Sciatic nerve (tissue), 2 donors: Measurements from ENCODE around the gene SERPINA1. TPM values are rescaled to one million over a fixed set of nuclear protein-coding genes. Genes with fewer than 3 reads are reported as not detected.

ENCODE experiments used
- ATAC-seq: fragments of 200-7000 bp; cut with Tn5 transposase; one replicate; pipeline ENCODE4 v1.9.1; 2020; ENCODE audit warnings: mild to moderate bottlenecking, moderate library complexity
- DNase-seq: peaks from one replicate; pipeline ENCODE4 v3.0.0-alpha.2; 2020; ENCODE audit warnings: low spot score
- intact Hi-C: fragments of 100-400 bp; cut with DNase I; formaldehyde crosslinking; loops from one replicate; pipeline ENCODE4 v1.14.2; 2022
- total RNA-seq: library from RNA; stranded (reverse); fragmentation: NEBNext Ultra II Directional; extraction: Animal tissue kit (Norgen Biotek cat#: 25700); gene quantifications from one replicate; pipeline ENCODE4 v1.2.1, GENCODE V29; 2021
- donor health status: DM: no; HTN: no; CAD: no.
- donor health status: DM: no; HTN: no; CAD: no.

SERPINA1 gene
- total RNA-seq, 1 donor from 2014 or later, result 28.5 TPM

GRCh38 chr14:94400422-94400841 lies 12.0 kb upstream of the SERPINA1 start:
- intact Hi-C loops, result no loop called here
- no peak for DNase-seq
- ATAC-seq, result no peak

DNA sequence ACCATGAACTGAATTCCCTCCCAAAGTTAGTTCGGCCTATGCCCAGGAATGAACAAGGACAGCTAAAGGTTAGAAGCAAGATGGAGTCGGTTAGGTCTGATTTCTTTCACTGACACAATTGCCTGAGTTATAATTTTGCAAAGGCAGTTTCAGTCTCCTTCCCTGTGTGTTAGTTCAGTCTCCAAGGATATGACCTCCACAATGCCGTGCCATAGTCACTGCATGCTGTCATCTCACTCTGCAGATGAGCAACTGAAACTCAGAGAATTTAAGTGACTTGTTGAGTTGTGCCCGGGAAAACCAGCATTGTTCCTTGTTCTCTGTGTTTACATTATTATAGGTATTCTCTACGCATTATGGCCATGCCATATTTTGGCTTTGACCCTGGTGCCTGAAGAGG lies 10.1 kb upstream of the SERPINA1 start:
- intact Hi-C loops, result no loop called here
- ATAC-seq (no peak), DNase-seq (no peak)

DNA sequence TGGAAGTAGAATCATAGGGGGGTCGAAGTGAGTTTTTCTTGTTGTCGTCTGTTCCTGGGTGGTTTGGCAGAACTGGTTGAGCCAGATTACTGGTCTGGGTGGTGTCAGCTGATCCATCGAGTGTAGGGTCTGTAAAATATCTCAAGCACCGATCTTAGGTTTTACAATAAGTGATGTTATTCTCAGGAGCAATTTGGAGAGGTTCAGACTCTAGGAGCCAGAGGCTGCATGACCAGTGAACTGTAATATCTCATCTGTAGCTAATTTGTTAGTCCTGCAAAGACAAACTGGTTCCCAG lies 9.7 kb upstream of the SERPINA1 start:
- DNase-seq (no peak), ATAC-seq (no peak)
- intact Hi-C loops, result no loop called here

GRCh38 chr14:94397289-94398181 lies 9.1 kb upstream of the SERPINA1 start:
- intact Hi-C loops, result no loop called here
- ATAC-seq (no peak), DNase-seq (no peak)

DNA sequence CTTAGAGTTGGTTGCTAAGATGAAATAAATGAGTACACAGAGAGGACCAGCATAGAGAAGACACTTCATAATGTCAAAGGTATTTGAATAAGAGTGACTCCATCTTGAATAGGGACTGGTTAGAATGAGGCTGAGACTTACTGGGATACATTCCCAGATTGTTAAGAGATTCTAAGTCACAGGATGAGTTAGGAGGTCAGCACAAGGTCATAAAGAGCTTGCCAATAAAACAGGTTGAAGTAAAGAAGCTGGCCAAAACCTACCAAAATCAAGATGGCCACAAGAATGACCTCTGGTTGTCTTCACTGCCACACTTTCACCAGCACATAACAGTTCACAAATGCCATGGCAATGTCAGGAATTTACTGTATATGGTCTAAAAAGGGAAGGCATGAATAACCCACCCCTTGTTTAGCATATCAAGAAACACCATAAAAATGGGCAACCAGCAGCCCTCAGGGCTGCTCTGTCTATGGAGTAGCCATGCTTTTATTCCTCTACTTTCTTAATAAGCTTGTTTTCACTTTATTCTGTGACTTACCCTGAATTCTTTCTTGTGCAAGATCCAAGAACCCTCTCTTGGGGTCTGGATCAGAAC lies 8.3 kb upstream of the SERPINA1 start:
- DNase-seq (no peak), ATAC-seq (no peak)
- intact Hi-C loops, result no loop called here

- DNase-seq (no peak), ATAC-seq (peak; percentile 55)
- intact Hi-C loops, result loop anchor here (1.0 kb wide), 1 partner anchor 20 kb away; no protein-coding TSS in a partner anchor
Observed at GRCh38 chr14:94395888-94396574, 7.6 kb upstream of the SERPINA1 start.

DNA sequence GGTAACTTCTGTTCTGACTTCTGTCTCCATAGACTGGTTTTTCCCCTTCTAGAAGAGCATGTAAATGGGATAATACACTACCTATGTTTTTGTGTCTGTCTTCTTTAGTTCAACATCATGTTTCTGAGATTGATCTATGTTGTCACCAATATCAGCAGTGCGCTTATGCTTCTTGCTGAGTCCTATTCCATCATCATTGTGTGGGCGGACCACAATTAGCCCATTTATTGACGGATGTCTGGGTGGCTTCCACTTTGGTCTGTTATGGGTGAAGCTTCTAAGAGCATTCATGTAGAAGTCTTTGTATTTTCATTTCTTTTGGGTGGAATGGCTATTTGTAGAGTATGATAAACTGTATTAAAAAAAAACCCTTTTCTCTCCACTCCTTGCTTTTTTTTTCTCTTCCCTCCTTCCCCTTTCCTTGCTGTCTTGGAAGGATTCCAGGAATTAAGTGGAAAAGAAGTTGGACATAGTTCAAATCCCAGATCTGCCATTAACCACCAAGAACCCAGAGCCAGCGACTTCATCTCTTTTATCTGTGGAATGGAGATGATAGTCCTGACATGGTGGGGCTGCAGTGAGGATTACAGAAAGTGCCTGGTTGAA lies 7.0 kb upstream of the SERPINA1 start:
- DNase-seq (no peak), ATAC-seq (peak; percentile 21)
- intact Hi-C loops, result loop anchor here (1.0 kb wide), 1 partner anchor 19 kb away; no protein-coding TSS in a partner anchor

GRCh38 chr14:94394581-94395207 lies 6.3 kb upstream of the SERPINA1 start:
- intact Hi-C loops, result loop anchor here (1.0 kb wide), 1 partner anchor 18 kb away; no protein-coding TSS in a partner anchor
- peak; percentile 85 for ATAC-seq

GRCh38 chr14:94394025-94394493 lies 5.7 kb upstream of the SERPINA1 start:
- intact Hi-C loops, result no loop called here

More at GRCh38 chr14:94394581-94395207, 6.3 kb upstream of the SERPINA1 start:
- DNase-seq, result no peak

GRCh38 chr14:94393474-94393873 lies 5.1 kb upstream of the SERPINA1 start:
- DNase-seq (no peak), ATAC-seq (no peak)
- intact Hi-C loops, result no loop called here

More at GRCh38 chr14:94394025-94394493, 5.7 kb upstream of the SERPINA1 start:
- no peak for DNase-seq
- ATAC-seq, result no peak

- intact Hi-C loops, result no loop called here
- DNase-seq (no peak), ATAC-seq (peak; percentile 34)
Observed at GRCh38 chr14:94392510-94392935, 4.1 kb upstream of the SERPINA1 start.

GRCh38 chr14:94391281-94391975 lies 3.0 kb upstream of the SERPINA1 start:
- intact Hi-C loops, result no loop called here
- DNase-seq (no peak), ATAC-seq (no peak)

DNA sequence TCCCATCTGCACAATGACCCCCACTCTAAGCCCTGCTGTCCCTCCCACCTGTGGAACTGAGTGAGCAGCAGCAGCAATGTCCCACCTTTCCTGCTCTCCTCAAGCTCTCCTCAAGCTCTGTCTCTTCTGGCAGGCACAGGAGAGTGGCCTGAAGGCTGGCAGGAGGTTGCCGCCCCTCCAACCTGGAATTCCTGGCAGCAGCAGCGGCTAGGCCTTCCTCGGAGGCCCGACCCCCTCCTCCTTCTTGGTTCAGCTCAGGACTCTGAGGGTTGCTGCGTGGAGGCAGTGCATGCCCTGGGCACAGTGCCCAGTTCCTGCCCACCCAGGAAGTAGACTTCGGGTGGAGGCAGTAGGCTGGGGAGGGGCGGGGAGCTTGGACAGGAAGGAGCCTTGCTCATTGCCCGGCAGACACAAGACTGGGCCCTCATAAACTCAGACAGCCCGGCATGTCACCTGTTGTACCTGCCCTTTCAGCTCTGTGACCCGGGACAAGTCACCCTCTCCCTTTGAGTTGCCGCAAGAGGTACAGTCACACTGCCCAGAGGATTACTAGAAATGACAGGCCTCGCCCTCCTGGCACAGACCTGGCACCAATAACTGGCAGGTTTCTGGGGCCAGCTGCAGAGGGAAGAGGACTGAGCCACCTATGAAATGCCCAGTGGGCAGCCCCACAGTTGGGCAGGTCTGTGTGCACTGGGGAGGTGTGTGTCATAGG lies 2.1 kb upstream of the SERPINA1 start:
- ATAC-seq (peak; percentile 46), DNase-seq (peak; percentile 73)
- intact Hi-C loops, result no loop called here

DNA sequence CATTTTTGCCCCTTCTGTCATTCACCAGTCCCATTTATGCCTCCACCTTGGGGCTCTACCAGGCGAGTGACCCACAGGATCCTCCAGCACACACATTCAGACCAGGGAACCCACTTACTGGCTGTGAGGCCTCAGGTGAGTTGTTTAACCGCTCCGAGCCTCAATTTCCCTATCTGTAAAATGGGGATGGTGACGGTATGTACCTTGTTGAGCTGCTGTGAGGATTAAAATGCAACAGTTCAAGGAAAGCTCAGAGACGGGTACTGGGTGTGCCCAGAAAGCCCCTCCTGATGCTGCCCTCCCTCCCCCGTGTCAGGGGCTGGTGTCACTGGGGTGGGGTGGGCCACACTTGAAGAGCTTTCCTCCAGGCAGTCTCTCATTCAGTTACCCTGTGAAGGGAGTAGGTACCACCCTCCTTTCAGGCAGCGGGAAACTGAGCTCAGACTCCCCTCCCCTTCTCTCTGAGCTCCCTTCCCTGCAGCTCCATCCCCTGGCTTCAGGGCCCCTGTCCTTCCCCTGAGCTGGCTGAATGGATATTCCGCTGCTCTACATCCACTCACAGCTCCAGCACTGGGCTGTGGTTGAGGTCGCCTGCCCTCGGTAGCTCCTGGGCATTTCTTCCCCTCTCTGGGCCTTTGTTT lies 1.4 kb upstream of the SERPINA1 start:
- intact Hi-C loops, result no loop called here

DNA sequence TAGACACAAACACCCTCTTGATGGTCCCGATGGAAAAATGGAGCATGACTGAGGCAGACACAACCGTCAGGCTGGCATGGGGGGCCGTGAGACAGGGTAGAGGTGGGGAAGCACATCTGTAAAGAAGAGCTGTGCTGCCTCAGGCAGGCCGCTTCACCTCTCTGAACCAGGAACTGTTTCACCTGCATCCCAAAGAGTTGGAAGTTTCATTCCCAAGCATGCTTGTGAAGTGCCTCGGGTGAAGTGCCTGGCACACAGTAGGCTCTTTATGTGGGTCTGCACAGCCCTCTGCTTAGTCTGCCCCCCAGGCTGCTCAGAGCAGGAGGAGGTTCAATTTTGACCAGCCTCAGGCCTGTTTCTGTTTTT lies 685 bp upstream of the SERPINA1 start:
- DNase-seq, result no peak
- intact Hi-C loops, result no loop called here
- no peak for ATAC-seq

More for the DNA sequence above, 1.4 kb upstream of the SERPINA1 start:
- ATAC-seq (no peak), DNase-seq (no peak)

DNA sequence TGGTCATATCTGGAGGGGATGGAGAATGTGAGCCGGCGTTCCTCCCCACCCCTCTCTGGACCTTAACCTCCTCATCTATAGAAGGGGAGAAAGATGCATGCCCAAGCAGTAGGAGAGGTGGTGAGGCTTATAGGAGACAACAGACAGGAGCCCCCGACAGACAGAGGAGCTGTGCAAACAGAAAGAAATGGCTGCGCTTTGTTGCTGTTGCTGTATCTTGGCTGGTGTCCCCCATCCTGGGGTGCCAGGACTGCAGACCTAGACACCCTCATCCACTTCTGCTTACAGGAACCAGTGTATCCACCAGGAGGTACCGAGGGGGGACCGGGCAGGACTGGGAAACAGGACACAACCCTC lies 397 bp downstream of the SERPINA1 start:
- DNase-seq (no peak), ATAC-seq (no peak)
- intact Hi-C loops, result no loop called here
